PFSK-1 (cell line): ENCODE results near the gene CATSPERZ.
A peak's percentile ranks its signal among the peaks of the same experiment; 100 is the strongest.

ENCODE experiments used
- FOXP2 ChIP-seq: optimal IDR thresholded peaks from 2 replicates; pipeline ENCODE3; 2011; ENCODE audit warnings: borderline replicate concordance, control low read depth, inconsistent platforms; ENCODE audit not compliant: insufficient read depth; ENCODE audit errors: extremely low read length, extremely low read depth
- POLR2AphosphoS5 ChIP-seq: IDR thresholded peaks from 2 replicates; pipeline ENCODE4 v1.6.1; 2012; ENCODE audit warnings: low read depth, mild to moderate bottlenecking, control low read depth, low read length, moderate library complexity
- SIN3A ChIP-seq: IDR thresholded peaks from 2 replicates; pipeline ENCODE4 v1.6.1; 2012; ENCODE audit warnings: mild to moderate bottlenecking, low read length, moderate library complexity, borderline replicate concordance; ENCODE audit not compliant: insufficient read depth
- TAF1 ChIP-seq: IDR thresholded peaks from 2 replicates; pipeline ENCODE4 v1.6.1; 2012; ENCODE audit warnings: low read length, control low read depth, borderline replicate concordance; ENCODE audit not compliant: insufficient read depth
- TF ChIP-seq, protein P1 (sequence below), 2 experiments: IDR thresholded peaks; 2 replicates each; pipeline versions ENCODE4 v1.6.1 to v1.8.0; 2011 to 2012; ENCODE audit warnings: low read depth in 2 of 2, low read length in 2 of 2, control low read depth in 1 of 2, inconsistent platforms in 1 of 2, mild to moderate bottlenecking in 1 of 2, moderate library complexity in 1 of 2; ENCODE audit not compliant: insufficient read depth in 1 of 2

GRCh38 chr11:64268893-64269539 lies 31.1 kb upstream of the CATSPERZ start:
- no peak for TF ChIP-seq TAF1
- TF ChIP-seq, protein P1, sequence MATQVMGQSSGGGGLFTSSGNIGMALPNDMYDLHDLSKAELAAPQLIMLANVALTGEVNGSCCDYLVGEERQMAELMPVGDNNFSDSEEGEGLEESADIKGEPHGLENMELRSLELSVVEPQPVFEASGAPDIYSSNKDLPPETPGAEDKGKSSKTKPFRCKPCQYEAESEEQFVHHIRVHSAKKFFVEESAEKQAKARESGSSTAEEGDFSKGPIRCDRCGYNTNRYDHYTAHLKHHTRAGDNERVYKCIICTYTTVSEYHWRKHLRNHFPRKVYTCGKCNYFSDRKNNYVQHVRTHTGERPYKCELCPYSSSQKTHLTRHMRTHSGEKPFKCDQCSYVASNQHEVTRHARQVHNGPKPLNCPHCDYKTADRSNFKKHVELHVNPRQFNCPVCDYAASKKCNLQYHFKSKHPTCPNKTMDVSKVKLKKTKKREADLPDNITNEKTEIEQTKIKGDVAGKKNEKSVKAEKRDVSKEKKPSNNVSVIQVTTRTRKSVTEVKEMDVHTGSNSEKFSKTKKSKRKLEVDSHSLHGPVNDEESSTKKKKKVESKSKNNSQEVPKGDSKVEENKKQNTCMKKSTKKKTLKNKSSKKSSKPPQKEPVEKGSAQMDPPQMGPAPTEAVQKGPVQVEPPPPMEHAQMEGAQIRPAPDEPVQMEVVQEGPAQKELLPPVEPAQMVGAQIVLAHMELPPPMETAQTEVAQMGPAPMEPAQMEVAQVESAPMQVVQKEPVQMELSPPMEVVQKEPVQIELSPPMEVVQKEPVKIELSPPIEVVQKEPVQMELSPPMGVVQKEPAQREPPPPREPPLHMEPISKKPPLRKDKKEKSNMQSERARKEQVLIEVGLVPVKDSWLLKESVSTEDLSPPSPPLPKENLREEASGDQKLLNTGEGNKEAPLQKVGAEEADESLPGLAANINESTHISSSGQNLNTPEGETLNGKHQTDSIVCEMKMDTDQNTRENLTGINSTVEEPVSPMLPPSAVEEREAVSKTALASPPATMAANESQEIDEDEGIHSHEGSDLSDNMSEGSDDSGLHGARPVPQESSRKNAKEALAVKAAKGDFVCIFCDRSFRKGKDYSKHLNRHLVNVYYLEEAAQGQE (IDR thresholded peaks at IDR 0.05; ENCODE audit: insufficient read depth in 1 of 2, low read depth in 2 of 2, low read length in 2 of 2), result 0 out of 4 replicates have a peak, but pooled peaks of 1 of the 2 experiments have one; percentile 25
- TF ChIP-seq POLR2AphosphoS5, result 0 out of 2 replicates have a peak, but pooled peaks have one; percentile 5
- TF ChIP-seq SIN3A, result no peak
- TF ChIP-seq FOXP2, result no peak
